B cell (primary cell): ENCODE data around the gene GPR146. TPM values are rescaled to one million over a fixed set of nuclear protein-coding genes. Genes with fewer than 3 reads are reported as not detected.

Source experiments
- ATAC-seq: fragments of 200-7000 bp; cut with Tn5 transposase; one replicate; pipeline ENCODE4 v1.10.0; 2021; ENCODE audit warnings: low read depth, mild to moderate bottlenecking, moderate number of reproducible peaks, moderate library complexity
- CTCF ChIA-PET: fragments of 350-600 bp; sonication (Branson Sonifier 250); formaldehyde crosslinking; loops from one replicate; lab custom pipeline; 2021; ENCODE audit warnings: antibody characterized with exemption, inconsistent platforms; lab: Charles Lee
- POLR2A ChIA-PET: fragments of 350-600 bp; sonication (Branson Sonifier 250); formaldehyde crosslinking; loops from one replicate; lab custom pipeline; 2021; ENCODE audit warnings: antibody characterized with exemption; lab: Charles Lee
- DNase-seq: peaks from one replicate; pipeline ENCODE4 v3.0.0; 2013
- H2AFZ ChIP-seq: 2 replicates; pipeline ENCODE4 v1.6.1; 2012; ENCODE audit warnings: mild to moderate bottlenecking, low read depth, low read length; ENCODE audit not compliant: insufficient read depth, poor library complexity, severe bottlenecking
- H3K27ac ChIP-seq, 2 donors: 1 replicate in 1 of 2; 2 replicates in 1 of 2; pipeline ENCODE4 v1.5.1; 2012 to 2013; ENCODE audit warnings: low read length in 2 of 2, mild to moderate bottlenecking in 2 of 2, moderate library complexity in 1 of 2
- H3K27me3 ChIP-seq, 4 experiments: fragments of 200-600 bp in 1 of 4; sonication (generic) in 1 of 4; replicated peaks in 1 of 4; 1 replicate in 2 of 4; 2 replicates in 2 of 4; pipeline versions ENCODE4 v1.6.1 to v1.7.0; 2013 to 2016; ENCODE audit warnings: low read length in 3 of 4, mild to moderate bottlenecking in 2 of 4, mixed read lengths in 1 of 4, moderate library complexity in 1 of 4; ENCODE audit not compliant: insufficient read depth in 4 of 4, control insufficient read depth in 3 of 4; ENCODE audit errors: control extremely low read depth in 1 of 4
- H3K36me3 ChIP-seq, 2 experiments: replicated peaks in 1 of 2; 1 replicate in 1 of 2; 2 replicates in 1 of 2; pipeline versions ENCODE4 v1.6.1 to v1.7.1; 2013; ENCODE audit warnings: low read length in 1 of 2; ENCODE audit not compliant: insufficient read depth in 2 of 2, control insufficient read depth in 1 of 2; ENCODE audit errors: control extremely low read depth in 1 of 2, extremely low read depth in 1 of 2
- H3K4me1 ChIP-seq, 2 donors: fragments of 200-600 bp in 1 of 2; sonication (generic) in 1 of 2; 1 replicate in 1 of 2; 2 replicates in 1 of 2; pipeline versions ENCODE4 v1.5.1 to v1.6.1; 2013 to 2017; ENCODE audit warnings: low read length in 2 of 2; ENCODE audit not compliant: control insufficient read depth in 2 of 2, insufficient read depth in 2 of 2
- H3K4me2 ChIP-seq: replicated peaks from 2 replicates; pipeline ENCODE3; 2012; ENCODE audit warnings: mild to moderate bottlenecking, low read depth, low read length; ENCODE audit not compliant: poor library complexity, severe bottlenecking
- H3K4me3 ChIP-seq, 5 experiments: fragments of 200-600 bp in 1 of 5; sonication (generic) in 1 of 5; 1 replicate in 3 of 5; 2 replicates in 2 of 5; pipeline versions ENCODE4 v1.5.1 to v1.7.0; 2011 to 2016; ENCODE audit warnings: low read length in 4 of 5, mild to moderate bottlenecking in 4 of 5, low read depth in 2 of 5, control low read depth in 1 of 5, moderate library complexity in 1 of 5; ENCODE audit not compliant: insufficient read depth in 1 of 5; ENCODE audit errors: control extremely low read depth in 1 of 5, extremely low read depth in 1 of 5
- H3K79me2 ChIP-seq: fragments of 200-600 bp; sonication (generic); one replicate; pipeline ENCODE4 v1.6.0; 2016; ENCODE audit warnings: low read length; ENCODE audit not compliant: control insufficient read depth, insufficient read depth
- H3K9ac ChIP-seq: fragments of 200-600 bp; sonication (generic); 2 replicates; pipeline ENCODE4 v1.6.1; 2017; ENCODE audit warnings: mild to moderate bottlenecking, low read length, moderate library complexity
- H3K9me3 ChIP-seq, 3 donors: one replicate each; pipeline versions ENCODE4 v1.6.1 to v1.7.1; 2013; ENCODE audit warnings: low read length in 2 of 3; ENCODE audit not compliant: control insufficient read depth in 2 of 3, insufficient read depth in 1 of 3; ENCODE audit errors: control extremely low read depth in 1 of 3
- H4K20me1 ChIP-seq: 2 replicates; pipeline ENCODE4 v1.6.0; 2012; ENCODE audit warnings: mild to moderate bottlenecking, low read length; ENCODE audit not compliant: insufficient read depth, control insufficient read depth, poor library complexity, severe bottlenecking
- H3K27ac Mint-ChIP-seq: one replicate; pipeline ENCODE4 v1.8.0; 2021; ENCODE audit warnings: mixed read lengths
- H3K27me3 Mint-ChIP-seq: one replicate; pipeline ENCODE4 v1.8.0; 2021; ENCODE audit warnings: mixed read lengths
- H3K4me1 Mint-ChIP-seq: one replicate; pipeline ENCODE4 v1.8.0; 2021; ENCODE audit warnings: mixed read lengths
- H3K4me3 Mint-ChIP-seq: one replicate; pipeline ENCODE4 v1.8.0; 2021; ENCODE audit warnings: mixed read lengths
- H3K9me3 Mint-ChIP-seq: one replicate; pipeline ENCODE4 v1.8.0; 2022; ENCODE audit warnings: mixed read lengths; ENCODE audit not compliant: insufficient read depth
- EZH2 ChIP-seq: IDR thresholded peaks from 2 replicates; pipeline ENCODE4 v1.6.1; 2012; ENCODE audit warnings: borderline replicate concordance, low read depth, mild to moderate bottlenecking, moderate library complexity, low read length; ENCODE audit not compliant: insufficient read depth, poor library complexity, severe bottlenecking
- WGBS: methylation state at CpG from one replicate; pipeline ENCODE4 v1.1.5; 2013; ENCODE audit warnings: missing lambda C conversion rate; ENCODE audit not compliant: insufficient coverage; 5-methylcytosine and 5-hydroxymethylcytosine counted together
- intact Hi-C: fragments of 100-400 bp; cut with micrococcal nuclease; formaldehyde crosslinking; loops from one replicate; pipeline ENCODE4 v1.10.0; 2022
- polyA plus RNA-seq: library from polyadenylated mRNA; depleted of rRNA; stranded (reverse); fragments of >200 nt; gene quantifications from 2 replicates; pipeline ENCODE4 v1.2.3, GENCODE V29; 2012
- total RNA-seq, 2 donors: library from RNA; stranded (reverse); fragments of 120-200 nt in 1 of 2; gene quantifications; 1 replicate in 1 of 2; 2 replicates in 1 of 2; pipeline versions ENCODE4 v1.2.3 to v1.2.4, GENCODE V29; 2013 to 2022
- TF ChIP-seq, protein P1 (sequence below): fragments of 200-600 bp; IDR thresholded peaks from one replicate; pipeline ENCODE4 v1.8.0; 2022; ENCODE audit warnings: antibody characterized with exemption, mild to moderate bottlenecking

Gene GPR146
- total and polyA plus RNA-seq, 2 donors (not counting 1 experiment from before 2014, with no cell fraction given): 4.2 to 45.4 TPM

DNA sequence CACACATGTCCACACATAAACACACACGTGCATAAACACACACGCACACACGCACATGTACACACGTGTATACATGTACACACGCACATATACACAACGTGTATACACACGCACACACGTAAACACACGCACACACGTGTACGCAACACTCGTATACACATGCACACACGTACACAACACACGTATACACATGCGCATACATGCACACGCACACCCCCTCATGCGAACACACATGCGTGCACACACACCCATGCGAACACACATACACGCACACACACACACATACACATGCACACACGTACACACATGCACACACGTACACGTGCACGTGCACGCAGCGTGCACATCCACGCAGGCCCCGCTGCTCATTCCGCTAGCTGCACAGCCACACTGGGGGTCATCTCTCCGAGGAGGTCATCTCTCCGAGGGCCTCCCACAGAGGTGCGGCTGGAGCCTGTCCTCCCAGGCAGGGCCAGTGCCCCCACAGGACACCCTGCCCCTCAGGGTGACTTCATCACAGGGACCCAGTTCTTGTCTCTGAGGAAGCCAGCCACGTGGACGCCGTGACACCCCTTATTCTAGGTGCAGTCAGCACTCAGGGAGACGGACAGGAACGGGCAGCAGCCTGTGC is 35.5 kb upstream of the GPR146 start:
- Histone ChIP-seq H3K4me1 (peaks cover 20 to 28% of the 10 kb centered on the region in 2 donors), H2AFZ (no peak overlapping the region), H3K4me3 (no peak overlapping the region), H3K4me2 (no peak overlapping the region), H3K27me3 (no peaks in the 10 kb centered on the region), H3K36me3 (peaks cover 0 to 33% of the 10 kb centered on the region in 2 experiments), H3K9me3 (peaks cover 0 to 5% (median 0%) of the 10 kb centered on the region in 3 donors), H3K9ac (no peak overlapping the region), H3K27ac (no peak overlapping the region), H3K79me2 (peaks cover 43% of the 10 kb centered on the region), H4K20me1 (peaks cover 80% of the 10 kb centered on the region)
- WGBS: 97% methylated on average over 37 of the region's 37 CpGs
- Mint-ChIP-seq H3K4me3 (peak overlapping the region; percentile 26), H3K4me1 (peaks cover 49% of the 10 kb centered on the region), H3K27me3 (no peaks in the 10 kb centered on the region), H3K9me3 (no peaks in the 10 kb centered on the region), H3K27ac (peak overlapping the region; percentile 73)
- intact Hi-C loops: no loop called here
- TF ChIP-seq, protein P1, sequence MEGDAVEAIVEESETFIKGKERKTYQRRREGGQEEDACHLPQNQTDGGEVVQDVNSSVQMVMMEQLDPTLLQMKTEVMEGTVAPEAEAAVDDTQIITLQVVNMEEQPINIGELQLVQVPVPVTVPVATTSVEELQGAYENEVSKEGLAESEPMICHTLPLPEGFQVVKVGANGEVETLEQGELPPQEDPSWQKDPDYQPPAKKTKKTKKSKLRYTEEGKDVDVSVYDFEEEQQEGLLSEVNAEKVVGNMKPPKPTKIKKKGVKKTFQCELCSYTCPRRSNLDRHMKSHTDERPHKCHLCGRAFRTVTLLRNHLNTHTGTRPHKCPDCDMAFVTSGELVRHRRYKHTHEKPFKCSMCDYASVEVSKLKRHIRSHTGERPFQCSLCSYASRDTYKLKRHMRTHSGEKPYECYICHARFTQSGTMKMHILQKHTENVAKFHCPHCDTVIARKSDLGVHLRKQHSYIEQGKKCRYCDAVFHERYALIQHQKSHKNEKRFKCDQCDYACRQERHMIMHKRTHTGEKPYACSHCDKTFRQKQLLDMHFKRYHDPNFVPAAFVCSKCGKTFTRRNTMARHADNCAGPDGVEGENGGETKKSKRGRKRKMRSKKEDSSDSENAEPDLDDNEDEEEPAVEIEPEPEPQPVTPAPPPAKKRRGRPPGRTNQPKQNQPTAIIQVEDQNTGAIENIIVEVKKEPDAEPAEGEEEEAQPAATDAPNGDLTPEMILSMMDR: no peak
- TF ChIP-seq EZH2: no peak
- DNase-seq (no peak), ATAC-seq (no peak)
- ChIA-PET CTCF (interaction anchor here (1.0 to 1.5 kb wide), 2 partner anchors 16 to 57 kb away, joined by 4 to 6 read pairs; no protein-coding TSS in a partner anchor), POLR2A (no interaction called here)

DNA sequence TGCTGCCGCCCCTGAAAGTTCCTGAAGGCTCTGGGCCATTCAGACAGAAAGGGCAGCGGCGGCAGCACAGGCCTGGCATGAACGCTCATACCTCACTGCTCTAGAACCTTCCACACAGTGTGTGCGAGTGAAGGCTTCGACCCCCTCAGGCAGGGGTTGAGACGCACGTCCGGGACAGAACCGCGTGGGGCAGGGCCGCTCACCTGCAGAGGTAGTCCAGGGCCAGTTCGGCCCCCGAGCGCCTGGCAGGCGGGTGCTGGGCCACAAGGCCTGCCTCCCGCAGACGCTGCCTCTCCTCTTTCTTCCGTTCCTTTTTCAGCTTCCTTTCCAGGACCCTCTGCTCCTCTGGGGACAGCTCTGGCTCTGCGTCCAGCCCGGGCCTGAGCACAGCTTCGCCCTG is 34.6 kb upstream of the GPR146 start:
- no peak overlapping the region for H3K4me3 ChIP-seq
- peaks cover 0 to 5% (median 0%) of the 10 kb centered on the region in 3 donors for H3K9me3 ChIP-seq
- ATAC-seq: no peak
- H3K36me3 ChIP-seq: peaks cover 0 to 33% of the 10 kb centered on the region in 2 experiments
- H3K4me1 ChIP-seq: peaks cover 11 to 19% of the 10 kb centered on the region in 2 donors
- no peaks in the 10 kb centered on the region for H3K27me3 Mint-ChIP-seq
- peaks cover 52% of the 10 kb centered on the region for H3K79me2 ChIP-seq
- no peak for TF ChIP-seq EZH2
- TF ChIP-seq, protein P1: no peak
- no peak for DNase-seq
- H3K4me2 ChIP-seq: no peak overlapping the region
- H3K4me3 Mint-ChIP-seq: no peak overlapping the region
- H4K20me1 ChIP-seq: peaks cover 88% of the 10 kb centered on the region
- H2AFZ ChIP-seq: no peak overlapping the region
- WGBS: 97% methylated on average over 22 of the region's 22 CpGs
- no peak overlapping the region for H3K9ac ChIP-seq
- H3K9me3 Mint-ChIP-seq: no peaks in the 10 kb centered on the region
- no peaks in the 10 kb centered on the region for H3K27me3 ChIP-seq
- H3K4me1 Mint-ChIP-seq: peaks cover 45% of the 10 kb centered on the region
- CTCF ChIA-PET: interaction anchor here (1.1 kb wide), 1 partner anchor 56 kb away, joined by 3 read pairs; no protein-coding TSS in a partner anchor
- intact Hi-C loops: no loop called here
- no peak overlapping the region for H3K27ac Mint-ChIP-seq
- POLR2A ChIA-PET: no interaction called here
- H3K27ac ChIP-seq: no peak overlapping the region
